ENCODE data around the gene CRIM1.

CRIM1 gene

DNA sequence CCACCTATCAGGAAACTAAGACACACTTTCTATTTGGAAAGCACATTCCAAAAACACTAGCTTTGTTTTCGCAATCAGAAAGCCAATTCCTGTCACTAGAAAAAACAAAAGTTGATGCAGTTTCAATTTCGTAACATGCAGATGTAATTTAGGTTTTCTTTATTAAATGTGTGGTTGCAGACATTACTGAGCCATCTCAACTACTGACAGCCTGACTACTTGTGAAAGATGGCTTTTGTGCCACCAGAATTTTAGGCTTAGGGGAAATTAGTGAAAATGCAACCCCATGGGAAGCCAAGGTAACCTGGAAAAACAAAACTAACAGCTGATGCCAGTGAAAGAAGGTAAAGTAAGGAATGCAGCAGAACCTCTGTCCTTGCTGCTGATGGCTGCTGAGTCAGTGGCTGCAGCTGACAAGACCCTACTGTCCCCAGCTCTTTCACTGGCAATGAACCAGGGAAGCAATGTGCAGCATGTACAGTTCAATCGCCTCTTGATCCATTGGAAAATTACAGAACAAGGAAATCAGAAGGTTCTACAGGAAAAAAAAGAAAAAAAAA is 207.5 kb downstream of the CRIM1 start:
- no peak for TF ChIP-seq TAF1 (IDR thresholded peaks at IDR 0.05; ENCODE audit: borderline replicate concordance, insufficient read depth, low read length)
- TF ChIP-seq SIN3A (IDR thresholded peaks at IDR 0.05; ENCODE audit: borderline replicate concordance, insufficient read depth, low read length): no peak
- no peak for TF ChIP-seq FOXP2 (optimal IDR thresholded peaks at IDR 0.05; ENCODE audit: borderline replicate concordance, extremely low read depth, extremely low read length, insufficient read depth)
- TF ChIP-seq POLR2AphosphoS5 (IDR thresholded peaks at IDR 0.05; ENCODE audit: low read depth, low read length): no peak
- TF ChIP-seq, protein P1, sequence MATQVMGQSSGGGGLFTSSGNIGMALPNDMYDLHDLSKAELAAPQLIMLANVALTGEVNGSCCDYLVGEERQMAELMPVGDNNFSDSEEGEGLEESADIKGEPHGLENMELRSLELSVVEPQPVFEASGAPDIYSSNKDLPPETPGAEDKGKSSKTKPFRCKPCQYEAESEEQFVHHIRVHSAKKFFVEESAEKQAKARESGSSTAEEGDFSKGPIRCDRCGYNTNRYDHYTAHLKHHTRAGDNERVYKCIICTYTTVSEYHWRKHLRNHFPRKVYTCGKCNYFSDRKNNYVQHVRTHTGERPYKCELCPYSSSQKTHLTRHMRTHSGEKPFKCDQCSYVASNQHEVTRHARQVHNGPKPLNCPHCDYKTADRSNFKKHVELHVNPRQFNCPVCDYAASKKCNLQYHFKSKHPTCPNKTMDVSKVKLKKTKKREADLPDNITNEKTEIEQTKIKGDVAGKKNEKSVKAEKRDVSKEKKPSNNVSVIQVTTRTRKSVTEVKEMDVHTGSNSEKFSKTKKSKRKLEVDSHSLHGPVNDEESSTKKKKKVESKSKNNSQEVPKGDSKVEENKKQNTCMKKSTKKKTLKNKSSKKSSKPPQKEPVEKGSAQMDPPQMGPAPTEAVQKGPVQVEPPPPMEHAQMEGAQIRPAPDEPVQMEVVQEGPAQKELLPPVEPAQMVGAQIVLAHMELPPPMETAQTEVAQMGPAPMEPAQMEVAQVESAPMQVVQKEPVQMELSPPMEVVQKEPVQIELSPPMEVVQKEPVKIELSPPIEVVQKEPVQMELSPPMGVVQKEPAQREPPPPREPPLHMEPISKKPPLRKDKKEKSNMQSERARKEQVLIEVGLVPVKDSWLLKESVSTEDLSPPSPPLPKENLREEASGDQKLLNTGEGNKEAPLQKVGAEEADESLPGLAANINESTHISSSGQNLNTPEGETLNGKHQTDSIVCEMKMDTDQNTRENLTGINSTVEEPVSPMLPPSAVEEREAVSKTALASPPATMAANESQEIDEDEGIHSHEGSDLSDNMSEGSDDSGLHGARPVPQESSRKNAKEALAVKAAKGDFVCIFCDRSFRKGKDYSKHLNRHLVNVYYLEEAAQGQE (IDR thresholded peaks at IDR 0.05; ENCODE audit: insufficient read depth in 1 of 2, low read depth in 2 of 2, low read length in 2 of 2): no peak

DNA sequence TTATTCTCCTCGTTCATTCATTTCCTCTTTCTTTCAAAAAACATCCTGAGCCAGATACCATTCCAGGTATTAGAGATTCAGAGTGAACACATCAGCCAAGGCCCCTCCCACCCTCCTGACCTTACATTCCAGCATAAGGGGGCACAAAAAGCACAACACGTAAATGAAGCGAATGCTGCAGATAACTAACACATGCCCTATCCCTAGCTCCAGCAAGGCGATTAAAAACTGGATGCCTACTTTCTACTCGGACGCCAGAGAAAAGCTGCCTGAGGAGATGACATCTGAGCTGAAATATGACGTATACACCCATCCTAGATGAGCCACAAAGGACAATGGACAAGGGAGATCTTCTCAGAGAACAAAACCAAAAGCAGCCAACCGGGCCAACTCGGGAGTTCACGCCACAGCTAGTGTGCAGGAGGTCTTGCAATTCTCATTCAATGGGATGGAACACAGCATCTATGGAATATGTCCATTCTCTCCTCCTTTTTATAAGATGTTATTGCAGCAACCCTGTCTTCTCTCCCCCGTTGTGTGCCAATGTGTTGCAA is 208.9 kb downstream of the CRIM1 start:
- TF ChIP-seq POLR2AphosphoS5 (IDR thresholded peaks at IDR 0.05; ENCODE audit: low read depth, low read length): no peak

DNA sequence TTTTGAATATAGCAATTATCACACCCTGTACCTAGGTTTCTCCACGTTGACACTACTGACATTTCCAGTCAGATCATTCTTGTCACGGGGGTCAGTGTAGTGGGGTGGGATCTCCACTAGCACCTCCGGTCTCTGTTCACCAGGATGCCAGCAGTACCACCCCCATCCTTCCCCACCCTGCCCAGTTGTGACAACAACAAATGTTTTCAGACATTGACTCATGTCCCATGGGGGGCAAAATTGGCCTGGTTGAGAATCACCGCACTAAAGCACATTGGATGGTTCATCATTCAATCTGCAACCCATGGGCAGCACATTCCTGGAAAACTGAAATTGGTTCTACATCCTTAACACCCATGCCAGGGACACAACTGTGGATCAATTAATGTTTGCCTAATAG is 210.1 kb downstream of the CRIM1 start:
- TF ChIP-seq, protein P1 (IDR thresholded peaks at IDR 0.05; ENCODE audit: insufficient read depth in 1 of 2, low read depth in 2 of 2, low read length in 2 of 2): no peak
- TF ChIP-seq POLR2AphosphoS5 (IDR thresholded peaks at IDR 0.05; ENCODE audit: low read depth, low read length): no peak
- no peak for TF ChIP-seq SIN3A (IDR thresholded peaks at IDR 0.05; ENCODE audit: borderline replicate concordance, insufficient read depth, low read length)
- TF ChIP-seq FOXP2 (optimal IDR thresholded peaks at IDR 0.05; ENCODE audit: borderline replicate concordance, extremely low read depth, extremely low read length, insufficient read depth): no peak
- TF ChIP-seq TAF1 (IDR thresholded peaks at IDR 0.05; ENCODE audit: borderline replicate concordance, insufficient read depth, low read length): no peak

DNA sequence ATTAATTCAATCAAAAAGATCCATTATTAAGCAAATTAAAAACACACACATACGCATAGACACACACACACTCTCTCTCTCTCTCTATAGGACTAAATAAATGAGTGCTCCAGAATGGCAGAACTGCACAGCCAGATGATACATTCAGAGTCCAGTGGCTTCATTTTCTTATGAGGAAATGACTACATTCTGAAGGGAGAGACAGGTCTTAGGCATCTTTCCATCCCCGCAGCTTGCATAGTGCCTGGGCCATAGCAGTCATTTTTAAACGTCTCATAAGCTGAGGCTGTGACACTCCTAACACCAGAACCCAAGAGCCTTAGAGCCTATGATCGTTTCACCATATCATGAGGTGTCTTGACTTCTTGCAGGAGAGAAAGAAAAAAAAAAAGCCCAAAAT is 211.3 kb downstream of the CRIM1 start:
- TF ChIP-seq POLR2AphosphoS5 (IDR thresholded peaks at IDR 0.05; ENCODE audit: low read depth, low read length): no peak
- TF ChIP-seq SIN3A (IDR thresholded peaks at IDR 0.05; ENCODE audit: borderline replicate concordance, insufficient read depth, low read length): no peak
- TF ChIP-seq, protein P1 (IDR thresholded peaks at IDR 0.05; ENCODE audit: insufficient read depth in 1 of 2, low read depth in 2 of 2, low read length in 2 of 2): no peak
- TF ChIP-seq FOXP2 (optimal IDR thresholded peaks at IDR 0.05; ENCODE audit: borderline replicate concordance, extremely low read depth, extremely low read length, insufficient read depth): no peak
- TF ChIP-seq TAF1 (IDR thresholded peaks at IDR 0.05; ENCODE audit: borderline replicate concordance, insufficient read depth, low read length): no peak

DNA sequence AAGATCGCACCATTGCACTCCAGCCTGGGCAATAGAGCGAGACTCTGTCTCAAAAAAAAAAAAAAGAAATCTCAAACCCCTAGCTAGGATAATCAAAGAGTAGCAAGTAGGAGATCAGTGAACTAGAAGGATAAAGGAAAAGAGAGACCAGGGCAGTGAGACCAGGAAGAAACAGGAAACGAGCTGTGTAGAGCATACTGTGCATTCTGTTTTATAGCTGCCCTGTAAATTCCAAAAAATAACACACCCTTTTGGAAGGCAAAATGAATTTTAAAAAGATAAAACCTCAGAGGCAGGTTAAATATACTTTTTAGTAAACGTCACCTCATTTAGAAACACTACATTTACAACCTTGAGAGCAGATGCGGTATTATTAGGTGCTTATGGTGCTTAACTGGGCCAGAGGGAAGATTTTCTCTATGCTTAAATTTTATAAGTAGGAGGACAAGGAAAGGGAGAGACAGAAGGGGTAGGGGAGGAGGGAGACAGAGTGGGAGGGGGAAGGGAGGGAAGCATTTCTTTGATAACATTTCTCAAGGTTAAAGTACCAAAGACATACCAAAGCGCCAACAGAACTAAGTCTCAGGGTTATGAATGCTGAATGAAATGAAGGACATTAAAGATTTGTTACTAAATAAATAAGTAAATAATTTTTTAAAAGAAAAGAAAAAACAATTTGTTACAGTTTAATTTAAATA is 212.3 kb downstream of the CRIM1 start:
- TF ChIP-seq POLR2AphosphoS5 (IDR thresholded peaks at IDR 0.05; ENCODE audit: low read depth, low read length) (no peak), TAF1 (IDR thresholded peaks at IDR 0.05; ENCODE audit: borderline replicate concordance, insufficient read depth, low read length) (no peak), SIN3A (IDR thresholded peaks at IDR 0.05; ENCODE audit: borderline replicate concordance, insufficient read depth, low read length) (no peak), FOXP2 (optimal IDR thresholded peaks at IDR 0.05; ENCODE audit: borderline replicate concordance, extremely low read depth, extremely low read length, insufficient read depth) (no peak)
- TF ChIP-seq, protein P1 (IDR thresholded peaks at IDR 0.05; ENCODE audit: insufficient read depth in 1 of 2, low read depth in 2 of 2, low read length in 2 of 2): no peak
